Astrocyte of the spinal cord (primary cell): ENCODE results near the gene CPB1.

Source experiments
- DNase-seq: peaks from one replicate; pipeline ENCODE4 v3.0.0; 2011; ENCODE audit warnings: low read depth, low spot score
- H3K4me3 ChIP-seq: 2 replicates; pipeline ENCODE4 v1.5.1; 2011; ENCODE audit warnings: low read depth, mild to moderate bottlenecking, low read length, moderate library complexity
- in situ Hi-C: cut with HindIII; loops from 2 replicates; pipeline ENCODE4 v1.10.0; 2017; ENCODE audit warnings: low sequenced_read_pairs
- TF ChIP-seq, protein P1 (sequence below): IDR thresholded peaks from 2 replicates; pipeline ENCODE4 v1.5.1; 2012; ENCODE audit warnings: low read depth, mild to moderate bottlenecking, low read length, inconsistent platforms

The CPB1 gene

DNA sequence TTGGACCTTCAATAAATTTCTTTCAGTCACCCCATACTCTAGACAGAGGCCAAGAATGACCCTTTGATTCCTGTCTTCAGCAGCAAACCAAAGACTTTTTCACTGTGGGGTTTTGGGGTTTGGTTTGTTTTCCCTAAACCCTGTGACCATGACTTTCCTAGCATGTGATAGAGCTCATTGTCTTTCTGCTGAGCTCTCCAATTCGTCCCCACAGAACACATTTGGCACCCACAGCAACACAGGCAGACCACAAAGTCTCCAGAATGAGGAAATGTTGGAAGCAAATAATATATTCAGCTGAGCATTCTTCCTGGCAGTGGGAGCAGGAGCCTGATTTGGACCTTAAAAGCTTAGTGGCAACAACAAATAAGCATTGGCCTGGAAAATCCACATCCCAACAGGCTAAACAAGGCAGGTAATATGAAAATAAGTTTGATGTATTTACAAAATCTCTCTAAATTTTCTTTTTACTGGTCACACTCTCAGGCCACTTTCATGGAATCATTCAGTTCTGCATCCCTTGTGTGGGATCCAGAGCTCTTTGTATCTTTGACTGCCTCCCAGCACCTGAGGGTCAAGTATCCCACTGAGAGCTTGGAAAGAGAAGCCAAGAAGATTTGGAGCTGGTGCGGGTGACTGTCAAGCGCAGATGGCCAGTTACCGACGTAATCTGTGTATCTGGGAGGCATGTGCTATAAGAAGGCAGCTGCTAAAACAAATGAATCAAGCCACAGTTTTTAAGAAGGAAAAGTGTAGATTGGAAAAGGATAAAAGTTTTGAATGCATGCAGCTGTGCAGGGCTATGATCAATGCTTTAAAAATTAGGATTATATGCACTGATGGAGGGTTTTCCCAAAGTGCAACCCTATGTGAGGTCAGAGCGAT, 36.5 kb upstream of the CPB1 start:
- H3K4me3 ChIP-seq: no peak overlapping the region
- in situ Hi-C loops: no loop called here
- DNase-seq: peak; percentile 60
- TF ChIP-seq, protein P1, sequence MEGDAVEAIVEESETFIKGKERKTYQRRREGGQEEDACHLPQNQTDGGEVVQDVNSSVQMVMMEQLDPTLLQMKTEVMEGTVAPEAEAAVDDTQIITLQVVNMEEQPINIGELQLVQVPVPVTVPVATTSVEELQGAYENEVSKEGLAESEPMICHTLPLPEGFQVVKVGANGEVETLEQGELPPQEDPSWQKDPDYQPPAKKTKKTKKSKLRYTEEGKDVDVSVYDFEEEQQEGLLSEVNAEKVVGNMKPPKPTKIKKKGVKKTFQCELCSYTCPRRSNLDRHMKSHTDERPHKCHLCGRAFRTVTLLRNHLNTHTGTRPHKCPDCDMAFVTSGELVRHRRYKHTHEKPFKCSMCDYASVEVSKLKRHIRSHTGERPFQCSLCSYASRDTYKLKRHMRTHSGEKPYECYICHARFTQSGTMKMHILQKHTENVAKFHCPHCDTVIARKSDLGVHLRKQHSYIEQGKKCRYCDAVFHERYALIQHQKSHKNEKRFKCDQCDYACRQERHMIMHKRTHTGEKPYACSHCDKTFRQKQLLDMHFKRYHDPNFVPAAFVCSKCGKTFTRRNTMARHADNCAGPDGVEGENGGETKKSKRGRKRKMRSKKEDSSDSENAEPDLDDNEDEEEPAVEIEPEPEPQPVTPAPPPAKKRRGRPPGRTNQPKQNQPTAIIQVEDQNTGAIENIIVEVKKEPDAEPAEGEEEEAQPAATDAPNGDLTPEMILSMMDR: no peak

DNA sequence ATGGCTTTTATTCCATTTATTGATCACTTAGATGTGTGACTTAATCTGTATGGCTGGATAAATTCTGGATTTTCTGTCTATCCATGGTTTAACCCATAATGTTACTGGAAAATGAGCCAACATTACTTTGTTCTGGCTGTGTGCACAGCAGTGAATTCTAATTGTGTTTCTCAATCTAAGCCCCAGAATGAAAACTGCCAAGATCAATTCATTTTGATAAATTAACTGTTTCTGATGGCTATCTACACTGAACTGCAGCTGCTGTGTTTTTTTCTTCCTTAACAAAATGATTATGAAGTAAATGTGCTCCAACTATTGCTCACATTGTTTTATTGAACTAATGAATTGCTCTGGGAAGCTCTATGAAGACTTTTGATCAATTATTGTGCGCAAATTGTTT, 35.7 kb upstream of the CPB1 start:
- in situ Hi-C loops: no loop called here
- DNase-seq: no peak
- H3K4me3 ChIP-seq: no peak overlapping the region
- TF ChIP-seq, protein P1: no peak

DNA sequence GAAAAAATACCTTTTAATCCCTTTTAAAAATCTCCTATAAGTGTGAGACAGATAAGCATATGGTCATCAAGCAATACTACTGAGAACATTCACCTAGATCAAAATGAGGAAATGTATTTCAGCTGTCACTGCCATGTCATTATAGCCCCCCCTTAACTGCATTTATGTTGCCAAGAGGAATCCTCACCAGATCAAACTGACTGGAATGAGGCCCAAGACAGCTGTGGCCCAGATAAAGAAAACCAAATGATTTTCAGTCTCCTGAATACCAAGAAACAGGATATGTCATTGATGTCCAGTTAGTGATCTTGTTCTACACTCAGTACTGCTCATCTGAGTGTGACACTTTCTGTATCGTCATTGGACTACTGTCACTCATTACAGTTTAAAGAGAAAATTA, 35.1 kb upstream of the CPB1 start:
- no peak overlapping the region for H3K4me3 ChIP-seq
- no peak for DNase-seq
- TF ChIP-seq, protein P1: no peak
- in situ Hi-C loops: no loop called here

DNA sequence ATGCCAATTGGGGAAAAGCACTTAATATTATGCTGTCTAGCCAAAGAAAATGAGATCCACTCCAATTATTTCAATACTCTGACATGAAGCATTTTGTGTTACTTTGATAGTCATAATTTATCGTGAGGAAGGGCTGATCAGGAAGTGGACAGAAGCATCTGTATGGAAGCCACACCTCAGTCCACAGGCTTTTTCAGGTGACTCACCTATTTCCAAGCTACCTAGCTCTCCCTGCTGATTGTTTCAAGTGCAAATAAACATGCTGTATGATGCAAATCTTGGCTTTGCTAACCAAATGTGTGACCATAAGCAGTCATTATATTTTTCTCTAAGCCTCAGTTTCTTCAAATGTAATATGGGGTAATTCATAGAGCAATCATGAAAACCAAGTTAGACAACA, 30.8 kb upstream of the CPB1 start:
- no peak for DNase-seq
- no peak overlapping the region for H3K4me3 ChIP-seq
- TF ChIP-seq, protein P1: no peak
- in situ Hi-C loops: no loop called here

DNA sequence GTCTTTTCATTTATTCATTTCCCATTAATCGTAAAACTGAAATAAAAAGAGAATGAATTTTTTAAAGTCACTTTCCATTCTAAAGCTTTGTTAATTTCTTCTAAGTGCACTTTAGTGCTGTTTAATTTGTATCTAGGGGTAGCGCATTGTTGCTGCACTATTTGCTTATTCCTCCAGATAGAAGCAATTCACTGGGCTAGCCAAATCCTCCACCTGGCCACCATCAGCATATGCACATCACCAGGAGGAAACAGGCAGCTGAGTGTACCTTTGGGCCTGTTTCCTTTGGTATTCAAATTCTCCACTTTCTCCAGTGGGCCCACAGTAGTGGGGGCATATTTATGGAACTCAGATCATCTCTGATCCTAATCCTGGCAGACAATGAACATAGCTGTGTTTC, 29.8 kb upstream of the CPB1 start:
- no peak for DNase-seq
- H3K4me3 ChIP-seq: no peak overlapping the region
- TF ChIP-seq, protein P1: no peak
- in situ Hi-C loops: no loop called here

DNA sequence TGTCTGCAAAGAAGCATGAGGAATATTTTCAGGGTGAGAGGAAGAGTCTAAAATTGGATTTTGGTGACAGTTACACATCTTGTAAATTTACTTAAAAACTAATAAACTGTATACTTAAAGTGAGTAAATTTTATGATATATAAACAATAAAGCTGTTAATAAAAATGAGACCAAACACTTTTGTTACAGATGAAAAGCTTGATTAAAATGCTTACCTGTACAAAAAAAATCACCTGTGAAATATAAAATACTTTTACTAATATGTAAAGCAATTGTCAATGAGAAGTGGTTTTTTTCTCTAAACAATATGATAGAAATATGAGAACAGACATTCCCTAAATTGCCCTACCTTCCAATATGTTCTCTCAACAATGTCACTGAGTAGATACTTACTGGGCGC, 27.2 kb upstream of the CPB1 start:
- TF ChIP-seq, protein P1: no peak
- H3K4me3 ChIP-seq: no peak overlapping the region
- in situ Hi-C loops: no loop called here
- DNase-seq: no peak
